ENCODE results near the gene GTF2H4.
"Not testable (repeated sequence)": the region's sequence is repeated elsewhere in the genome, so short reads cannot be mapped to it uniquely, and the experiment has no call there.

The GTF2H4 gene

DNA sequence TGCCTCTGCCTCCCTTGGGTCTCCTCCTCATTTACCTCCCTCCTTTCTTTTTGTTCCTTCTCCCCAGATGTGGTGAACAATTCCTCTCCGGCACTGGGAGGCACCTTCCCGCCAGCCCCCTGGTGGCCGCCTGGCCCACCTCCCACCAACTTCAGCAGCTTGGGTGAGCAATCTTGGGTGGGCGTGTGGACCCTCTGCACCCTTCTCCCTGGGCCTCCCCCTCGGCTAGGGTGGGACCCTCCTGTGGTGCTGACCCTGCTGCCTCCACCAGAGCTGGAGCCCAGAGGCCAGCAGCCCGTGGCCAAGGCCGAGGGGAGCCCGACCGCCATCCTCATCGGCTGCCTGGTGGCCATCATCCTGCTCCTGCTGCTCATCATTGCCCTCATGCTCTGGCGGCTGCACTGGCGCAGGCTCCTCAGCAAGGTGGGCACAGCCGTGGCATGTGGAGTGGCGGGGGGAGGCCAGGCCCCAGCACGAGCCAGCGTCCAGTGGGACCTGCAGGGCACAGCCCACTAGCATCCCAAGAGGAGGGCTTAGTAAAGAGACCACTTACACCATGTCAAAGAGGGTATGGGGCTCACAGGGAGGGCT, 14.9 kb upstream of the GTF2H4 start:
- in situ Hi-C loops (cut with HindIII; ENCODE audit: low sequenced_read_pairs) = loop anchor here (25.0 kb wide), 1 partner anchor 156 kb away; the partner anchor contains the start of genes FLOT1 and IER3

DNA sequence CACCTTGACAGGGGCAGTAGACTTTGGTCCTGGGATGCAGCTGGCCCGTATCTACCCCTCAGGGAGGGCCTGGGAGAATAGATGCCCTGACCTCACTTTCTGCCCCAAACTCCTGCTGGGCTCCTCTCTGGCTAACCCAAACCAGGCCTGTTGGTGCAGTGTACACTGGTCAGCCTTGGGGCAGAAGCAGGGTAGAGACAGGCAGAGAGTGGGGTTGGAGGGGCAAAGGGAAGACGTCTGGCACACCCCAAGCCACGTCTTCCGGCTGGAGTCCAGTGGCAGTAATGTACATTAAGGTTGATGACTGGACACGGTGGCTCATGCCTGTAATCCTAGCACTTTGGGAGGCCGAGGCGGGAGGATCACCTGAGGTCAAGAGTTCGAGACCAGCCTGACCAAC, 14.3 kb upstream of the GTF2H4 start:
- in situ Hi-C loops (cut with HindIII; ENCODE audit: low sequenced_read_pairs) = loop anchor here (25.0 kb wide), 1 partner anchor 156 kb away; the partner anchor contains the start of genes FLOT1 and IER3

DNA sequence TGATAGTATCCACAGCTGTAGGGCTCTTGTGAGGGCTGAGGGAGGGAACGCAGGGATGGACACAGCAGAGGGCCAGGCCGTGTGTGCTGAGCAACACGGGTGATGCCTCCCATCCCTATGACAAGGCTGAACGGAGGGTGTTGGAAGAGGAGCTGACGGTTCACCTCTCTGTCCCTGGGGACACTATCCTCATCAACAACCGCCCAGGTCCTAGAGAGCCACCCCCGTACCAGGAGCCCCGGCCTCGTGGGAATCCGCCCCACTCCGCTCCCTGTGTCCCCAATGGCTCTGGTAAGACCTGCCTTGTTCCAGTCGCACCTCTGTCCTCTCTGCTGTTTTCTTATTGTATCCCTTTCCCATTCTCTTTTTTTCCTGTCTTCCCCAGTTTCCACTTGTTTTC, 13.6 kb upstream of the GTF2H4 start:
- in situ Hi-C loops (cut with HindIII; ENCODE audit: low sequenced_read_pairs) = loop anchor here (25.0 kb wide), 1 partner anchor 157 kb away; the partner anchor contains the start of genes FLOT1 and IER3

DNA sequence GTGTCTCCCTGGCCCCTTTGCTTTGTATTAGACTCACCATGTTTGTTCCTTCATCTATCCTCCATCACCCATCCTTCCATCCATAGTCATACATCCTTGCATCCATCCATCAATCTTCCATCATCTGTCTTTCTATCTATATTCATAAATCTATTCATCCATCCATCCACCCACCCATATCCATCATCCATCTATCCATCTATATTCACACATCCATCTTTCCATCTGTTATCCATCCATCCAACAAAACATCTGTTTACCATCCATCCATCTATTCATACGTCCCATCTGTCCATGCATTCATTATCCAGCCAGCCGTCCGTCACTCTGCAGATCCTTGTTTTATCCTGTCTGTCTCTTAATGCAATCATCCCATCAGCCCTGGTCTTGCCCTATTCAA, 13.1 kb upstream of the GTF2H4 start:
- in situ Hi-C loops (cut with HindIII; ENCODE audit: low sequenced_read_pairs) = loop anchor here (25.0 kb wide), 1 partner anchor 158 kb away; the partner anchor contains the start of genes FLOT1 and IER3

DNA sequence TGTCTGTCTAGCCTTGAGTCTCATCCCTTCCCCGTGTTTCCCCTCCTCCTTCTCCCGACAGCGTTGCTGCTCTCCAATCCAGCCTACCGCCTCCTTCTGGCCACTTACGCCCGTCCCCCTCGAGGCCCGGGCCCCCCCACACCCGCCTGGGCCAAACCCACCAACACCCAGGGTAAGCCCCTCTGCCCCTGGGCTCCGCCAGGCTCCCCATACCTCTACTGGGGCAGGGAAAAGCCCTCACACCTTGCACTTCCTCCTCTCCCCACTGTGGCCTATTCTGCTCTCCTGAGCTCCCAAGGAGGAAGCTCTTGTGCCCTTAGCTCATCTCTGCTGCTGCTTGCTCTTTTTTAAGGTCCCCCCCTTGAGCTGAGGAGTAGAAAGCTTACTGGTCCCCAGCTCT, 12.7 kb upstream of the GTF2H4 start:
- in situ Hi-C loops (cut with HindIII; ENCODE audit: low sequenced_read_pairs) = loop anchor here (25.0 kb wide), 1 partner anchor 158 kb away; the partner anchor contains the start of genes FLOT1 and IER3

DNA sequence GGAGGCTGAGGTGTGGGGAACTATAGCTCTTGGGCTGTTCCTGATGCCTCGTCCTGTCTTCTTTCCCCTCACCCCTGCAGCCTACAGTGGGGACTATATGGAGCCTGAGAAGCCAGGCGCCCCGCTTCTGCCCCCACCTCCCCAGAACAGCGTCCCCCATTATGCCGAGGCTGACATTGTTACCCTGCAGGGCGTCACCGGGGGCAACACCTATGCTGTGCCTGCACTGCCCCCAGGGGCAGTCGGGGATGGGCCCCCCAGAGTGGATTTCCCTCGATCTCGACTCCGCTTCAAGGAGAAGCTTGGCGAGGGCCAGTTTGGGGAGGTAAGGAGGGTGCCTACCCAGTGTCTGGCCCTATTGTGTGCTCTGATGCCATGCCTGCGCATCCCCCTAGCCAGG, 11.5 kb upstream of the GTF2H4 start:
- in situ Hi-C loops (cut with HindIII; ENCODE audit: low sequenced_read_pairs) = loop anchor here (25.0 kb wide), 1 partner anchor 159 kb away; the partner anchor contains the start of genes FLOT1 and IER3

DNA sequence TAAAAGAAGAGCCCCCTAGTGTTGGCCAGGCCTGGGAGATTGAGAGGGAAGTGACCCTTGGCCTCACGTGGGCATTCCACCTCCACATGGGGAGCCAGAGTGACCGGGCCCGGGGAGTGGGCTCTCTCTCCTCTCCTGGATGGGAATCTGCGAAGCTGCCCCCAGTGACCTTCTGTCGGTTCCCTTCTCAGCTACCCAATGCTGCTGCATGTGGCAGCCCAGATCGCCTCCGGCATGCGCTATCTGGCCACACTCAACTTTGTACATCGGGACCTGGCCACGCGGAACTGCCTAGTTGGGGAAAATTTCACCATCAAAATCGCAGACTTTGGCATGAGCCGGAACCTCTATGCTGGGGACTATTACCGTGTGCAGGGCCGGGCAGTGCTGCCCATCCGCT, 10.1 kb upstream of the GTF2H4 start:
- in situ Hi-C loops (cut with HindIII; ENCODE audit: low sequenced_read_pairs) = loop anchor here (25.0 kb wide), 1 partner anchor 161 kb away; the partner anchor contains the start of genes FLOT1 and IER3

DNA sequence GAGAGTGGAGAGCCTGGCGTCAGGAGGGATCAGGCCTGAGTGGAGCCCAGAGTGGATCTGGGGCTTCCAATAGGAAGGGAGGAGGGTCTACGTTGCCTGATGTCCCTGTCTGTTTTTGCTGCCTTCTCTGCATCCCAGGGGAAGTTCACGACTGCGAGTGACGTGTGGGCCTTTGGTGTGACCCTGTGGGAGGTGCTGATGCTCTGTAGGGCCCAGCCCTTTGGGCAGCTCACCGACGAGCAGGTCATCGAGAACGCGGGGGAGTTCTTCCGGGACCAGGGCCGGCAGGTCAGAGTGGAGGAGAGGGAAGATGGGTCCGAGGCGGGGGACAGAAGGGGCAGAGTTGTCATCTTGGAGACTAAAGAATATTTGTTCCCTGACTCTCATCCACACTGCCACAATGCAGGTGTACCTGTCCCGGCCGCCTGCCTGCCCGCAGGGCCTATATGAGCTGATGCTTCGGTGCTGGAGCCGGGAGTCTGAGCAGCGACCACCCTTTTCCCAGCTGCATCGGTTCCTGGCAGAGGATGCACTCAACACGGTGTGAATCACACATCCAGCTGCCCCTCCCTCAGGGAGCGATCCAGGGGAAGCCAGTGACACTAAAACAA, 9.2 kb upstream of the GTF2H4 start:
- in situ Hi-C loops (cut with HindIII; ENCODE audit: low sequenced_read_pairs) = loop anchor here (25.0 kb wide), 1 partner anchor 162 kb away; the partner anchor contains the start of genes FLOT1 and IER3

DNA sequence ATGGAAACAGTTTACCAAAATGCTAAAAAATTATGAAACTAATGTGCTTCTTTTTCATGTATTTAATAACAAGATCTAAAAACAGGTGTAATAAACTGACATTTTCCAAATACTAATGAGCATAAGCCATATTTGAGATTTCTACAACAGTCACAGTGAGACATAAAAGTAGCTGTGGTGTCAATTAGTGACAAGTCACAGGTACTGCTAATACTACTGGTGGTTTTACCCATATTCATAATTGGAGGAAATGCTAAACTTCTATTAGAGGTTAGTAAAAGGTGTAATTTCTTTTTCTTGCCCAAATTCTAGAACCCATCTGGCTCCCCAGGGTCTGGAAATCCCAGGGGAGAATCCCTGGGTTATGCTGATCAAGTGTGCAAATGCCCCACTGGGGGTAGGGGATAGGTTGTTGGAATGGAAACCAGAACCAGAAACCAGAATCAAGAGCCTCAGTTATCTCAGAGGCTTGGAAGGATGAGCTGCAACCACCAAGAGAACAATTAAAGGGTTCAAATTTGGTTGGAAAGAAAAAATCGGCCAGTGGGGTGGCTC, 7.1 kb upstream of the GTF2H4 start:
- in situ Hi-C loops (cut with HindIII; ENCODE audit: low sequenced_read_pairs) = no loop called here

DNA sequence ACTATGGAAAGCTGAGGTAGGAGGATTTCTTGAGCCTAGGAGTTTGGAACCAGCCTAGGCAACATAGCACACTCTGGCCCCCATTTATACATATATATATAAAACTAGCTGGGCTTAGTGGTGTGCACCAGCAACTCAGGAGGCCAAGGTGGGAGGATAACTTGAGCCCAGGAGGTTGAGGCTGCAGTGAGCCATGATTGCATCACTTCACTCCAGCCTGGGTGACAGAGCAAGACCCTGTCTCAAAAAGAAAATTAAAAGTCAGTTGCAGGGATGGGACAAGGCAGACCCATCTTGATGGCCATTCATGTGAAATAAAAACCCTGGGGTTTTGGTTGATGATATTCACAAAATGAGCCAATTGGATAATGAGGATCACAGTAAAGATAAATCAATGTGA, 6.6 kb upstream of the GTF2H4 start:
- in situ Hi-C loops (cut with HindIII; ENCODE audit: low sequenced_read_pairs) = no loop called here

DNA sequence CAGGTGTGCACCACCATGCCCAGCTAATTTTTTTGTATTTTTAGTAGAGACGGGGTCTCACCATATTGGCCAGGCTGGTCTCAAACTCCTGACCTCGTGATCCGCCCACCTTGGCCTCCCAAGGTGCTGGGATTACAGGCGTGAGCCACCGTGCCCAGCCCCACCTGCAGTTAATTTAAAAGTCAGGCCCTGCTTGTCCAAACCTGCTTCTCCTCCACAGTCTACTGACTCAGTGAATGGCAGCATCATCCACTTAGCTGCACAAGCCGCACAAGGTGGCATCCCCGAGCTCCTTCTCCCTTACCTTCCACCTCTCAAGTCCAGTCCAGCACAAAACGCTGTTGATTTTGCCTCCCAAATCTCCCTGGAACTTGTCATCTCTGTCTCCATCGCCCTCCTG, 5.8 kb upstream of the GTF2H4 start:
- in situ Hi-C loops (cut with HindIII; ENCODE audit: low sequenced_read_pairs) = not testable (repeated sequence)

DNA sequence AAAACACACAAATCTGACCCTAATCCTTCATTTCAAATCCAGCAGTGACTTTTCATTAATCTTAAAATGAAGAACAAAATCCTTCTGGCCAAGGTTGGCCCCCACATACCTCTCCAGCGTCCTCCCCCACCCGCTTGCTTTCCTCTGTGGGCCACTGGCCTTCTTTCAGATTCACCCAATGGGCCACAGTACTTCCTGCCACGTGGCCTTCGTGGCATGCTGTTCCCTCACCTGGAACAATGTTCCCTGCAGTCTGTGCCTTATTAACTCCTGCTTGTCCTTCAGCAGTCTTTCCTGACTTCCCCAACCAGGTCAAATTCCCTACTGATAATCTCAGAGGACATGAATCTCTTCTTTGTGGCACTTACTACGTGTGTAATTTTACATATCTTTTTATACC, 5.3 kb upstream of the GTF2H4 start:
- in situ Hi-C loops (cut with HindIII; ENCODE audit: low sequenced_read_pairs) = no loop called here

DNA sequence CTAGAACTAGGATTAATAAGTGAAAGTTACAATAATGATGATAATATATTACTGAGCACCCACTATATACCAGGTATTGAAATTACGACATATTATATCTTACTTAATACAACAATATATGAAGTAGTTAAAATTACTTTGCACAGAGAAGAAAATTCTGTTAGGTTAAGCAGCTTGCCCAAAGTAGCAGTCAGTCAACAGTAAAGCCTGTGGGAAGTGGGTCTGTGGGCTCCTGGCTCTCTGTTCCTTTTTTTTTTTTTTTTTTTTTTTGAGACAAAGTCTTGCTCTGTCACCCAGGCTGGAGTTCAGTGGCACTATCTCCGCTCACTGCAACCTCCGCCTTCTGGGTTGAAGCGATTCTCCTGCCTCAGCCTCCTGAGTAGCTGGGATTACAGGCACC, 4.8 kb upstream of the GTF2H4 start:
- in situ Hi-C loops (cut with HindIII; ENCODE audit: low sequenced_read_pairs) = no loop called here

DNA sequence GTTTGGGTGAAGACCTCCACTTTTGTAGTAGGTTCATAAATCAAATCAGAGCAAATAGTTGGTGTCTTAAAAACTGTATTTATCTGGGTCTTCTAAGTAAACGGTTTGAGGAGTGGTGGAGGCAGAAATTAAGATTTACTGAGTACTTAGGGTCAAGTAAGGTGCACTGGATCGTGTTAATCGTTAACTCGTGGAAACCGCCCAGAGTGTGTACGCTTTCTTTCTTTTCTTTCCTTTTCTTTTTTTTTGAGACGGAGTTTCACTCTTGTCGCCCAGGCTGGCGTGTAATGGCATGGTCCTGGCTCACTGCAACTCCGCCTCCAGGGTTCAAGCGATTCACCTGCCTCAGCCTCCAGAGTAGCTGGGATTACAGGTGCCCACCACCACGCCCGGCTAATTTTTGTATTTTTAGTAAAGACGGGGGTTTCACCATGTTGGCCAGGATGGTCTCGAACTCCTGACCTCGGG, 683 bp upstream of the GTF2H4 start:
- in situ Hi-C loops (cut with HindIII; ENCODE audit: low sequenced_read_pairs) = not testable (repeated sequence)

DNA sequence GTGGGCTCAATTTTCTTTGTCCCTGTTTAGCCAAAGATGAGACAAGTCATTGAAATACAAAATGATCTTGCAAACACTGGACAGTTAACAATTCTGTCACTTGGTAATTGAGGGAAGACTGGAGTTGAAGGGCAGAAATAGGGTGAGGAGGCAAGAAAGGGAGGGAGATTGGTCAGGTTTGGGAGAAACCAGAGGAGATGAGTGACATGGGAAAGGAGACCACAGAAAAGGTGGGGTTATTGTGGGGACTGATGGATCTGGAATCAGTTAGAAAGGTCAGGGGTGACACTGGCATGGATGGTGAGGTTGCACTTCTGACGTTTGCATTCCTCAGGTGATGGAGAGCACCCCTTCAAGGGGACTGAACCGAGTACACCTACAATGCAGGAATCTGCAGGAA, 693 bp downstream of the GTF2H4 start:
- in situ Hi-C loops (cut with HindIII; ENCODE audit: low sequenced_read_pairs) = no loop called here

DNA sequence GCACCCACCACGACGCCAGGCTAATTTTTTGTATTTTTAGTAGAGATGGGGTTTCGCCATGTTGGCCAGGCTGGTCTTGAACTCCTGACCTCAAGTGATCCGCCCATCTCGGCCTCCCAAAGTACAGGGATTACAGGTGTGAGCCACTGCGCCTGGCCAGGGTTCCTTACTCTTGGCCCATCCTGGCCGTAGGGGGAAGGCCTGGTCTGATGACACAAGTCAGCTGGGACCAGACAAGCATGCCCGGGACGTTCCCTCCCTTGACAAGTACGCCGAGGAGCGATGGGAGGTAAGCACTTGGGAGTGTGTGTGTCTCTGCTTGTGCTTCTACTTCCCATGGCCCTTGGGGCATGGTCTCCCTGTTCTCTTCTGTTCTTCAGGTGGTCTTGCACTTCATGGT, 2.5 kb downstream of the GTF2H4 start:
- in situ Hi-C loops (cut with HindIII; ENCODE audit: low sequenced_read_pairs) = not testable (repeated sequence)

DNA sequence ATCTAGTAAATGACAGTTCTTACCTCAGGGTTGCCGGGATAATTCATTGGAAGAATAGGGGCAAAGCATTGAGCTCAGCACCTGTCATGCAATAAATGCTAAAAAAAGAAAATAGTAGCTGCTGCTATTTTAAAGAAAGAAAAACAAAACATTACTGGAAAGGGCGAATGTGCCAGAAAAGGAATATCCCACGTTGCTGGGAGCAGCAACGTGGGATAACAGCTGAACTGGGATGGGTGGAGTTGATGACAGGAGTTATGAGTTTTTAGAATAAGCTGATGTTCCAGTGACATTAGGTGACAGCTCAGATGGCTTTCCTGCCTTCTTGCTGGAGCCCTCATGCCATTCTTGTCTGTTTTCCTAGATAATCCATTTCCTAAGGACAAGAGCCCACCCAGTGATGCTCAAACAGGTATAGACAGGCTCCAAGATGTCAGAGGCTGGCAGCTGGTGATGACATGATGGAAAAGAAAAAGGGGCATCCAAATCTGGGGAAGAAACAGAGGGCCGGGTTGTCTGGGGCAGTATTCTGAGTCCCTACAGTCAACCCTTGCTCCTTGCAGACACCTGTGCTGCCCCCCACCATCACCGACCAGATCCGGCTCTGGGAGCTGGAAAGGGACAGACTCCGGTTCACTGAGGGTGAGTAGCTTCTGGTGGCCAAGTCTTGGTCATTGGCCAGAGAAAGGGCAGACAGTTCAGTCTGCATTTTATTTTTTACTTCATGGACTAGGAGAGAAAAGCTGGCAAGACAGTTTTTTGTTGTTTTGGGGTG, 4.9 kb downstream of the GTF2H4 start:
- in situ Hi-C loops (cut with HindIII; ENCODE audit: low sequenced_read_pairs) = no loop called here

DNA sequence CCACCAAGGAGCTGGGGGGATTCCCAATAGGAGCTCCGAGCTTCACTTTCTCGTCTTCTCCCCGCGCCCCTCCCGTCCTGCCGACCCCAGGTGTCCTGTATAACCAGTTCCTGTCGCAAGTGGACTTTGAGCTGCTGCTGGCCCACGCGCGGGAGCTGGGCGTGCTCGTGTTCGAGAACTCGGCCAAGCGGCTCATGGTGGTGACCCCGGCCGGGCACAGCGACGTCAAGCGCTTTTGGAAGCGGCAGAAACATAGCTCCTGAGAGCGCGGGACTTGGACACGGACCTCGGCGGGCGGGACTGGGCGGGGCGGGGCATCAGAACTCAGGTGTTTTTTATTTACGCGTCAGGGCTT, 5.7 kb downstream of the GTF2H4 start:
- in situ Hi-C loops (cut with HindIII; ENCODE audit: low sequenced_read_pairs) = no loop called here

DNA sequence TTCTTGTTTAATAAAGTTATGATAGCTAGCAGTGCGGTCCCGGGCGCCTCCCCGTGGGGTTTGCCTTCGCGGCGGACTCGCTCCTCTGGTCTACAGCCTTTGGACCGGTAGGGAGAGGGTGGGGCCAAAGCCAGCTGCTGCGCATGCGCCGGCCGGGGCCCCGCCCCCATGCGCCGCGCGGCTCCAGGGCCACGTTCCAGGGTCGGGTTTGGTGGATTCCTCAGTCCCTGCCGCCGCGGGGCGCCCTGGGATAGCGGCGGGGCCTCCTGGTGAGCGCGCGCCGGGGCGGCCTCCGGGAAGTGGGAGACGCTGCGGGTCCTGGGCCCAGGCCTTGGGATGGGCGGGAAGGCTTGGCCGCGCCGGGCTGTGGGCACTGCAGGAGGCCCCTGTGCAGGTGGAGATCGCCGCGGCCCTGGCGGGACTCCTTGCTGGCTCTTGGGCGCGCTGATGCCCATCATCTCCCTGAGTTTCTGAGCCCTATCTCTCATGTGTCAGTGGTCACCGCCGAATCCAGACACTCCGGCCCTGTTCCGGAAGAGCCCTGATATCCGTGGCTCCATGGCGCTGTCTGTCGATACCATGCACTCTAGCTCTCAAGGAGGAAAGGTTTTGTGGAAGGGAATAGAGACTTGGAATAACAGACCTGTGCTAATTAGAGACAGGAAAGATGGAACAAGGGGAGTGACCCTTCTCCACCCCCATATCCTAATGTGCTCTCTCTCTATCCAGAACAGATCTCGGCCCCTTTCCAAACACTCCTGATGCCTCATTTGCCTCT, 6.3 kb downstream of the GTF2H4 start, which contains the start of gene VARS2:
TSS of gene VARS2 (plus strand) at position 163 of the 778 bp plus-strand sequence. CDS start at position 762, 599 bp downstream.
- in situ Hi-C loops (cut with HindIII; ENCODE audit: low sequenced_read_pairs) = no loop called here
